GM21737 (cell line): ENCODE data around the gene DMD.

ENCODE experiments used
- ATAC-seq: cut with Tn5 transposase; IDR thresholded peaks from one replicate; pipeline ENCODE4 v1.9.1; 2021; ENCODE audit warnings: mild to moderate bottlenecking, moderate library complexity; ENCODE audit not compliant: unreplicated experiment

DMD gene

GRCh38 chrX:31213941-31214340 lies 1997.4 kb downstream of the DMD start:
- ATAC-seq: no peak

- no peak for ATAC-seq
Measured at GRCh38 chrX:31212856-31213748, 1998.2 kb downstream of the DMD start.

GRCh38 chrX:31209005-31209628 lies 2002.2 kb downstream of the DMD start:
- no peak for ATAC-seq

- ATAC-seq: no peak
Measured at GRCh38 chrX:31201503-31201902, 2009.8 kb downstream of the DMD start.

GRCh38 chrX:31200430-31200829 lies 2010.9 kb downstream of the DMD start:
- no peak for ATAC-seq

- no peak for ATAC-seq
Measured at GRCh38 chrX:31199840-31200114, 2011.6 kb downstream of the DMD start.

- ATAC-seq: no peak
Measured at GRCh38 chrX:31199056-31199839, 2012.1 kb downstream of the DMD start.

GRCh38 chrX:31190221-31190975 lies 2021.0 kb downstream of the DMD start:
- no peak for ATAC-seq

- ATAC-seq: no peak
Measured at GRCh38 chrX:31186693-31187338, 2024.5 kb downstream of the DMD start.

- ATAC-seq: no peak
Measured at GRCh38 chrX:31185884-31186283, 2025.5 kb downstream of the DMD start.

GRCh38 chrX:31181377-31182000 lies 2029.9 kb downstream of the DMD start:
- ATAC-seq: no peak

- ATAC-seq: no peak
Measured at GRCh38 chrX:31179203-31179602, 2032.1 kb downstream of the DMD start.

- no peak for ATAC-seq
Measured at GRCh38 chrX:31178769-31179125, 2032.6 kb downstream of the DMD start.

GRCh38 chrX:31178064-31178768 lies 2033.1 kb downstream of the DMD start:
- no peak for ATAC-seq

- ATAC-seq: no peak
Measured at GRCh38 chrX:31170792-31171191, 2040.6 kb downstream of the DMD start.

GRCh38 chrX:31168551-31168950 lies 2042.8 kb downstream of the DMD start:
- peak; percentile 97 for ATAC-seq

- ATAC-seq: no peak
Measured at GRCh38 chrX:31166832-31167231, 2044.5 kb downstream of the DMD start.

GRCh38 chrX:31166416-31166815 lies 2044.9 kb downstream of the DMD start:
- no peak for ATAC-seq

- no peak for ATAC-seq
Measured at GRCh38 chrX:31165241-31166035, 2045.9 kb downstream of the DMD start.
